ENCODE measurements around the gene MESD. TPM values are rescaled to one million over a fixed set of nuclear protein-coding genes. Genes with fewer than 3 reads are reported as not detected.
A peak's percentile ranks its signal among the peaks of the same experiment; 100 is the strongest.

The MESD gene
- polyA plus RNA-seq = 10 to 100 TPM; 22.3 to 39.6 (median 32.1) TPM

DNA sequence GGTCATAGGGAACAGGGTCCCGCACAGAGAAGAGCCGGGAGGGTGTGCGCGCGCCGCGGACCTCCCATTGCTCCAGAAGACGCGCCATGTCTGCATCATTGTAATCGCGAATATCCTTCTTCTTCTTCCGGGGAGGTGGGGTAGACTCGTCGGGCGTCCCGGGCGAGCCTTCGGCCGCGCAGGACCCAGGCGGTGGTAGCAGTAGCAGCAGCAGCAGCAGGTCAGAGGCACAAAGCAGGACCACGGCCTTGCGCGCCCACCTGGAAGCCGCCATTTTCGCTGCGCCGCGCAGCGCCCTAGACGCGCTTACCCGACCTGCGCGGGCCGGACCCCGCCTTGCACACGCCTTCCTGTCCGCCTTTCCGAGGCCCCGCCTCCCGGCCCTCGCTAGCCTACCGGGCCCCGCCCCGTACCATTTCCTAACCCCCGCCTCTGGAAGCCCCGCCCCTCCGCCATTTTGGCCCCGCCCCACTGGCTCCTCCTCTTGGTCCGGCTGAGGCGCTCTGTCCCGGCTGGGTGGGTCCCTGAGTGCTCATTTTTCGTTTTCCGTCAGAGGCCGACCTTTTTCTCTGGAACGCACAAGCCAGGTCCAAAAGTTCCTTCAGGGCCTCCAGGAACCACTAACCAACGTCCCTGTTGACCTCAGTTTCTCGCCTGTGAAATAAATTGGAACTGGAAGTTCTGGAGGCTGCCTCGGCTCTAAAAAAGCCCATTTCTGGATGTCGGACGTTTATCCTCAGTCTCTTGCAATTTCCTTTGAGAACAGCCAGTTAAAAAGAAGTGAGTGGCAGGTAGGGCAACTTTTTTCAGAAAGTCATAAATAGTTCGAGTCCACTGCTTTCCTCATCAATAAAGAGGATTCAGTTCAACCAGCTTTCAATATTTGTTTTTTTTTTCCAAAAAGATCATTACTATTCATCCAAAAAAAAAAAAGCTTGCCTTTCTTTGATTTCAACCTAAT, at the start of gene MESD:
TSS of gene MESD (minus strand) at position 302 of the 961 bp plus-strand sequence. CDS start at position 274, 28 bp downstream.
- H3K36me3 Mint-ChIP-seq = no peaks in the 10 kb centered on the region
- H3K27me3 Mint-ChIP-seq (ENCODE audit: low read depth in 3 of 3) = peaks cover 0 to 2% (median 0%) of the 10 kb centered on the region in 3 donors
- peak within 1 kb of the TSS; percentile 90 to 97 (median 95) for H3K27ac Mint-ChIP-seq
- H3K4me1 Mint-ChIP-seq = peaks cover 36 to 51% of the 10 kb centered on the region in 2 donors
- peak within 1 kb of the TSS; percentile 94 to 99 (median 97) for H3K4me3 Mint-ChIP-seq
- DNase-seq = peak; percentile 92 to 95 (median 94)
- H3K9me3 Mint-ChIP-seq = no peaks in the 10 kb centered on the region

DNA sequence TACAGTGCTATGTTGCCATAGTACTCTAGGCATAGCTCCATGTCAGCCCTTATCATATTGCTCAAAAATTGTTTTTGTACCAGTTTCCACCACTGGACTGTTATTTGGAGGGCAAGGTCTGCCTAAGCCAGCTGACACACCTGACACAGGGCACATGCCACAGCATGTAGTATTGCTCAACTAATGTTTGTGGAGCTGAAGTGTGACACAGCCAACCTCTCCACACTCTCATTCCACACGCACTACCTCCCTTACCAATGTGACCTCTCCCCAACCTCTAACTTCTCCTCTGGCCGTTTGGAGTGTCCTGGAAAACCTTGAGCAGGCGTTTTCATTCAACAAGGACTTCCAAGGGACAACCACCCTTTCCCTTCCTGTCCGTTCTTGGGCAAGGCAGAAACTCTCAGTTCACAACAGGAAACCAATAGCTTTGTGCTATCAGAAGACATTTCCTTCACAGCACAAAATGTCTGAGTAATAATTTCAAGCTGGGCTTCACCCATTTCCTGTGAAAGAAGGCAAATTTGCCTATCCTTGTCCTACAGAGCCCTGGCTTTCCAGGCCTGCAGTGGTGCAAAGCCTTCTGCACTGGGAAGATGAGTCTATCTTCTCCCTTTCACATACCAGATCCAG, 49.5 kb upstream of the MESD start:
- H3K27ac Mint-ChIP-seq = peak overlapping the region in 5 of 6 donors; percentile 55 to 86 (median 68)
- H3K27me3 Mint-ChIP-seq (ENCODE audit: low read depth in 3 of 3) = peaks cover 0 to 3% (median 0%) of the 10 kb centered on the region in 3 donors
- H3K4me3 Mint-ChIP-seq = peak overlapping the region in 2 of 5 donors; percentile 14 to 53
- no peaks in the 10 kb centered on the region for H3K36me3 Mint-ChIP-seq
- DNase-seq = no peak
- peaks cover 8 to 11% of the 10 kb centered on the region in 2 donors for H3K4me1 Mint-ChIP-seq
- H3K9me3 Mint-ChIP-seq = no peaks in the 10 kb centered on the region

DNA sequence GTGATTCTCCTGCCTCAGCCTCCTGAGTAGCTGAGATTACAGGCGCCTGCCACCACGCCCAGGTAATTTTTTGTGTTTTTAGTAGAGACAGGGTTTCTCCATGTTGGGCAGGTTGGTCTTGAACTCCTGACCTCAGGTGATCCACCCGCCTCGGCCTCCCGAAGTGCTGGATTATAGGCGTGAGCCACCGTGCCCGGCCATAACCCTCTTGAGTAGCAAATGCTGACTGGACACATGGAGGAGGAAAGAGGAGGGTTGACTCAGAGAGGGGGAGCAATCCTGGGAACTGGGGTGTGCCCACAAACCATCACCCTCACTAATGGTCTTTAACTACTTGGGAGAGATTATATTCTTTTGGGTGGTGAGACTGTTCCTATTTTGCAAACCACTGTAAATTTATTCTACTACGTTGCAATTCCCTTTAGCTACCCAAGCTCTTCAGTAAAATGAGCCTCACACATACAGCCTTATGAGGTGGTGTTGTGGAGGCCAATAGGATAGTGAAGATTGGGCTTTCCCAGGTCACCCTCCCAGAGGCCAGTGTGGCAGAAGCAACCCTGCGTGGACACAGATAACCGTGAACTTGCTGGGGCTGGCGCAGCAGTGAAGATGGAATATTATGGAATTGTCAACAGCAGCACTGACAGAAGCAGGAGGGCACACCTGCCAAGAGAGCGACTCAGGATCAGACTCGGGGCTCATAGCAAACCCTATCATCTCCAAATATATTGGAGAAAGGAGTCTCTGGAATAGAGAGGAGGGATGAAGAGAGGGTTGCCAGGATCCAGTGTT, 48.5 kb upstream of the MESD start:
- Mint-ChIP-seq H3K36me3 (no peaks in the 10 kb centered on the region), H3K4me3 (no peak overlapping the region), H3K27ac (no peak overlapping the region), H3K4me1 (peaks cover 8 to 11% of the 10 kb centered on the region in 2 donors), H3K9me3 (no peaks in the 10 kb centered on the region), H3K27me3 (ENCODE audit: low read depth in 3 of 3) (peaks cover 0 to 3% (median 3%) of the 10 kb centered on the region in 3 donors)
- no peak for DNase-seq

DNA sequence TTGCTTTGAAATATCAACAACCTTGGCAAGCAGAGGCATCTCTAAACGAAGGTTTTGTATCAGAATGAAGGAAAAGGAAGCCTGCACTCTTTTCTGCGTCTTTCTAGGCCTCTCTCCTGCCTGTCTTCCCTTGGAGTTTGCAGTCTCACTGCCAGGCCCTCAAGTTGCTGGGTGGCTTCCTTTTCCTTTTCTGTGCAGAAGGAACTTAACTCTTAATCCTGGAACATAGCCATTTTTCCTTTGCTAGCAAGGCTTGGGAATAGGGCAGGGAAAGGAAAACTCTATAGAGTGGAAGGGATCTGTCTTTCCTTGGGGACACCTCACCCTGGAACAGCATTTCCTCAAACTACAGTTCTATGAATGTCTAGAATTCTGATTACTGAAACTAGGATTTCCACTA, 43.9 kb upstream of the MESD start:
- H3K4me3 Mint-ChIP-seq = no peak overlapping the region
- no peaks in the 10 kb centered on the region for H3K4me1 Mint-ChIP-seq
- H3K9me3 Mint-ChIP-seq = peaks cover 0 to 4% (median 0%) of the 10 kb centered on the region in 6 donors
- no peak for DNase-seq
- H3K27me3 Mint-ChIP-seq (ENCODE audit: low read depth in 3 of 3) = peaks cover 0 to 12% (median 4%) of the 10 kb centered on the region in 3 donors
- peaks cover 0 to 8% (median 0%) of the 10 kb centered on the region in 3 donors for H3K36me3 Mint-ChIP-seq
- H3K27ac Mint-ChIP-seq = no peak overlapping the region

DNA sequence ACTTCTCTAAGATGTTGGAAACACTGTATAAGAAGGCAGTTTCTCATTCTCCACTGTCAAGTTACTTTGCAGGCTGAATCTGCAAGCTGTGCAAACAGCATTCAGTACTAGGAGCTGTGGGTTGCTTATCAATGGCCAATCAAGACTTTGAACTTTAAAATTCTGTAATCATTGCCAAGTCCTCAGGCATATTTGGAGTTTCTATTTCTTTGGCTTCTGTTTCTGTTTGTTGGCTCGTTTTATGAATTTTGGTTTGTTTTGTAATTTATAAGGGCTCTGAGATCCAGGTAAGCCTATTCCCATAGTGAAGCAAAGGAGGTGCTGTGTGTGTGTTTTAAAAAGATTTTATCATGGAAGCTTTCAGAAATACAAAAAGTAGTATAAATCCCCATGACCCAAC, 43.2 kb upstream of the MESD start:
- peaks cover 0 to 13% (median 8%) of the 10 kb centered on the region in 3 donors for H3K27me3 Mint-ChIP-seq (ENCODE audit: low read depth in 3 of 3)
- no peak for DNase-seq
- H3K36me3 Mint-ChIP-seq = peaks cover 0 to 8% (median 0%) of the 10 kb centered on the region in 3 donors
- H3K9me3 Mint-ChIP-seq = peaks cover 0 to 4% (median 0%) of the 10 kb centered on the region in 6 donors
- H3K4me3 Mint-ChIP-seq = no peak overlapping the region
- H3K27ac Mint-ChIP-seq = no peak overlapping the region
- no peaks in the 10 kb centered on the region for H3K4me1 Mint-ChIP-seq

DNA sequence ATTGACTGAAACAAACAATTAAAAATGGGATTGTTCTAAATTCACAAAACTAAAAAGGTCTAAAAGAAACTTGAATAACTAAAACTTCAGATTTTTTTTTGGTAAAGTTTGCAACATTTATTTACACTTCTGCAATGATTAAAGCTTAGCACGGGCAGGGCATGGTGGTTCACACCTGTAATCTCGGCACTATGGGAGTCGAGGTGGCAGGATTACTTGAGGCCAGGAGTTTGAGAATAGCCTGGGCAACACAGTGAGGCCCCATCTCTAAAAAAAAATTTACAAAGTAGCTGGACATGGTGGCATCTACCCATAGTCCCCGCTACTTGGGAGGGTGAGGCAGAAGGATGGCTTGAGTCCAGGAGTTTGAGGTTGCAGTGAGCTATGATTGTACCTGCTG, 42.7 kb upstream of the MESD start:
- no peak overlapping the region for H3K27ac Mint-ChIP-seq
- no peak overlapping the region for H3K4me3 Mint-ChIP-seq
- peaks cover 0 to 13% (median 8%) of the 10 kb centered on the region in 3 donors for H3K27me3 Mint-ChIP-seq (ENCODE audit: low read depth in 3 of 3)

DNA sequence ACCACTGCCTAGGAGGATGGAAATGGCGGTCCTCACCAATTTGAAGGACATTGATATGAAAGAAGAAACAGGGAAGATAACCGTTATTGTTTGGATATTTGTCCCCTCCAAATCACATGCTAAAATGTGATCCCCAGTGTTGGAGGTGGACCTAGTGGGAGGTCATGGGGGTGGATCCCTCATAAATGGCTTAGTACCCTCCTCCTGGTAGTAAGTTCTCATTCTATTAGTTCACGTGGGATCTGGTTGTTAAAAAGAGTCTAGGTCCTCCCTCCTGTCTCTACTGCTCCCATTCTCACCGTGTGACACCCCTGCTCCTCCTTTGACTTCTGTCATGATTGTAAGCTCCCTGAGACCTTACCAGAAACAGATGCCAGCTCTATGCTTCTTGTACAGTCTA, 41.6 kb upstream of the MESD start:
- H3K27ac Mint-ChIP-seq = no peak overlapping the region
- peaks cover 0 to 8% (median 0%) of the 10 kb centered on the region in 3 donors for H3K36me3 Mint-ChIP-seq
- H3K4me1 Mint-ChIP-seq = no peaks in the 10 kb centered on the region
- DNase-seq = no peak
- H3K9me3 Mint-ChIP-seq = peaks cover 0 to 4% (median 0%) of the 10 kb centered on the region in 6 donors
- H3K27me3 Mint-ChIP-seq (ENCODE audit: low read depth in 3 of 3) = peaks cover 1 to 13% (median 8%) of the 10 kb centered on the region in 3 donors
- no peak overlapping the region for H3K4me3 Mint-ChIP-seq

More for the DNA sequence above, 42.7 kb upstream of the MESD start:
- DNase-seq = no peak
- no peaks in the 10 kb centered on the region for H3K4me1 Mint-ChIP-seq
- H3K9me3 Mint-ChIP-seq = peaks cover 0 to 4% (median 0%) of the 10 kb centered on the region in 6 donors
- peaks cover 0 to 8% (median 0%) of the 10 kb centered on the region in 3 donors for H3K36me3 Mint-ChIP-seq

DNA sequence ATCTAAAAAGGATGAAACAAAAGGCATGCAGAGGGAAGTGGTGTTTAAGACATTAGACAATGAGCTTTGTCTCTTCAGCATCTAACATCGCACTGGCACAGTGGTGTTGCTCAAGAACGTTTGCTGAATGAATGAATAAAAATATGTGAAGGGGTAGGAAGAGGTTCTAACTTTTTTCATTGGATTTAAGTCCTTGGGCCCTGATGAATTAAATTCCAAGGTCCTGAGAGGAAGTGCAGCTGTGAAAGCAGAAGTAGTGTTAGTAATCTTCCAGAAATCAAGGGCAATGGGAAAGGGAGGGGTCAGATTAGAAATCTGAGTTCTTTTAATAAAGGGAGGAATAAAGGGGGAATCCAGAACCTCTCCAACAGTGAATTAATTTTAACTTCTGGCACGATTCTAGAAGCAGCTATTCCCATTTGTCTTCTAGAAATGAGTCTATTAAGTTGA, 40.7 kb upstream of the MESD start:
- Mint-ChIP-seq H3K4me1 (no peaks in the 10 kb centered on the region), H3K9me3 (peaks cover 0 to 4% (median 0%) of the 10 kb centered on the region in 6 donors), H3K27me3 (ENCODE audit: low read depth in 3 of 3) (peaks cover 3 to 11% (median 8%) of the 10 kb centered on the region in 3 donors), H3K36me3 (peaks cover 0 to 8% (median 0%) of the 10 kb centered on the region in 3 donors), H3K27ac (no peak overlapping the region), H3K4me3 (no peak overlapping the region)
- no peak for DNase-seq

DNA sequence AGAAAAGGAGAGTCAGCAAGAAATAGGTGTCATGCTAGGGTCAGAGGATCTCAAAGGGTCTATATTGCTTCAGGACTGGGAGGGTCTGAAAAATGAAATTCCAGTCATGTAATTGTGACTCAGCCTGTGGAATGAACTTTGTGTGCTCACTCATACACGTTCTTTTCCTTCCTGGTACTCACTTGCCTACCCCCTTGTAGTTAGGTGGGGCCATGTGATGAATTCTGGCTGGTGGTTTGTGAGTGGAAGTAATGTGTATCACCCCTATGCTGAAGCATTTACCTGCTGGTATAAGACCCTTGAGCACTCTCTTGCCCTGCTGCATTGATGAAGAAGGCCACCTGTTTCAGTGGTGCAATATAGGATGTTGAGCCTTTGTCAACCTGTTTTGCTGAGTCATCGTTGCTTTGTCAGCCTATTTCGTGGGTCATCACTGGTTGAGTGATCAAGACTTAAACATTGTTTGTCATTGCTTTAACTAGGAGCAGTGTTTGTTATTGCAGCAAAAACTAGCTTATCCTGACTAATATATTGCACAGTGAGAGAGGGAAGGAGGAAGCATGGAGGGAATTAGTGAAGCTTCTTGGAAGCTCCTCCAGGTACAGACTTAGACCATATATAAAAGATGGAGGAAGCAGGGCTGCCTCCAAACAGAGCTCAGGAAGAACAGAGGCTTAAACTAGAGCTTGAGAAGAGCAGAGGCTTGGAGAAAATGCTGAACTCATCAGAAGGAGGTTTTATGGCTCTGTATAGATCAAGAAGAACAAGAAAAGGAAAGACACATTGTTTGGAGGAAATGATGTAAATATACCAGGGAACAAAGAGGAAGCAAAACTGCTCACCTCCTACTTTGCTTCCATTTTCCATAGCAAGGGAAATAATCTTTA, 40.0 kb upstream of the MESD start:
- Mint-ChIP-seq H3K4me1 (peaks cover 1 to 5% of the 10 kb centered on the region in 2 donors), H3K36me3 (peaks cover 0 to 8% (median 0%) of the 10 kb centered on the region in 3 donors), H3K4me3 (no peak overlapping the region), H3K9me3 (peaks cover 0 to 4% (median 0%) of the 10 kb centered on the region in 6 donors), H3K27ac (no peak overlapping the region), H3K27me3 (ENCODE audit: low read depth in 3 of 3) (peaks cover 5 to 12% (median 8%) of the 10 kb centered on the region in 3 donors)
- no peak for DNase-seq

DNA sequence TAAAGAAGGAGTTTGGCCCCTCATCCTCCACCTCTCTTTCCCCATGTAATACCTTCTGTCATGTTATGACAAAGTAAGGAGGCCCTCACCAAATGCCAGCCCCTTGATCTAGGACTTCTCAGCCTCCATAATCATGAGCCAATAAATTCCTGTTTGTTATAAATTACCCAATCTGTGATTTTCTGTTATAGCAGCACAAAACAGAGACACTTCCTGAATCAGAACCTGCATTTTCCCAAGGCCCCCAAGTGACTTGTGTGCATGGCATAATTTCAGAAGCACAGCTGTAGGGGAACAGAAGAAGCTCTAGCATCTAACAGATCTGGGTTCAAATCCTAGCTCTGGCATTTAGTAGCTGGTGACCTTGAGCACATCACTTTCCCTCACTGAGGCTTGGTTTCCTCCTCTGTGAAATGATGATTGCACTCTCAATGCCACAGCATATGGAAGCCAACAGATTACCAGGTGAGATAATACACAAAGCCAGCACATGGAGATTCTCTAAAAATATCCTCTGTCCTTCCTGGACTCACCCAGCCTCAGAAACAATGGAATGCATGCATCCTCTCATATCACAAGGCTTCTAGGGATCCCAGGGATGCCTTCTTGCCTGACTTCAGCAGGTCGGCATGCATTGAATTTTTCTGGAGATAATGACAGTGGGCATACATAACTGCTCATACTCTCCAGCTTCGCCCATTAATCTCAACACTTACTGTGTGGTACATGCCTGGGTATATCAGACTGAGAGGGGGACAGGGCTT, 37.4 kb upstream of the MESD start:
- peaks cover 0 to 8% (median 0%) of the 10 kb centered on the region in 3 donors for H3K36me3 Mint-ChIP-seq
- H3K4me1 Mint-ChIP-seq = peaks cover 1 to 18% of the 10 kb centered on the region in 2 donors
- DNase-seq = no peak
- H3K4me3 Mint-ChIP-seq = no peak overlapping the region
- H3K27me3 Mint-ChIP-seq (ENCODE audit: low read depth in 3 of 3) = peaks cover 5 to 10% (median 6%) of the 10 kb centered on the region in 3 donors
- no peak overlapping the region for H3K27ac Mint-ChIP-seq
- H3K9me3 Mint-ChIP-seq = peaks cover 0 to 4% (median 0%) of the 10 kb centered on the region in 6 donors

DNA sequence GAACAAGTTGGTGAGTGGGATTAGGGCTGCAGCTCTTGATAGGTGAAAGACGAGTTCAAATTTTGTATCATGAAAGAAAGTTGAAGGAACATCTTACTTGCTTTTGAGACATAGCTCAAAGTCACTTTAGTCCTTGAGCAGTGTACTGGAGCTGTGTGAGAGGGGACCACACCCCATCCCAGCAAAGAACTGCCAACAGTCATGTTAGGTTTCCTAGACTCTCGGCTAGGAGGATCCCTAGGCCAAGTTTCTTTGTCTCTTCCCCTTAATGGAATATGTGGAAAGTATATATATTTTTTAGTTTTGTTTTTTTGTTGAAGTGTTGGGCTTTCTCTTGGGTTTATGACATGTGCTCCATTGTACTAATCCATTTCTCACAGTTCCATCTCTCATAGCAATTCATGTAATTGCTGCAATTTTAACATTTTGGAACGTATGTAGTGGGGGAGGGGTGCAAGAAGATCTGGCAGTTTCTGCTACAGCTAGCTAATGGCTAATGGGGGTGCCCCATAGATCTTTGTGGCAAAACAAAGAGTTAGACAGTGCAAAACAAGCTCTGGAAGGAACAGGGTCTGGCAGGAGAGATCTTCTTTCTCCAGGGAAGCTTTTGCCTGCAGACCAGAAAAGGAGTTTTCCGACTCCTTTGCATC, 36.2 kb upstream of the MESD start:
- peaks cover 0 to 8% (median 0%) of the 10 kb centered on the region in 3 donors for H3K36me3 Mint-ChIP-seq
- peaks cover 5 to 6% (median 5%) of the 10 kb centered on the region in 3 donors for H3K27me3 Mint-ChIP-seq (ENCODE audit: low read depth in 3 of 3)
- DNase-seq = no peak
- H3K9me3 Mint-ChIP-seq = peaks cover 0 to 4% (median 0%) of the 10 kb centered on the region in 6 donors
- H3K4me1 Mint-ChIP-seq = peaks cover 1 to 18% of the 10 kb centered on the region in 2 donors
- peak overlapping the region in 1 of 6 donors; percentile 26 for H3K27ac Mint-ChIP-seq
- no peak overlapping the region for H3K4me3 Mint-ChIP-seq
